HFFc6 (cell line): ENCODE results near the gene ATG2B. TPM values are rescaled to one million over a fixed set of nuclear protein-coding genes. Genes with fewer than 3 reads are reported as not detected.

ENCODE experiments used
- DNase-seq: peaks from one replicate; pipeline ENCODE4 v3.0.0-alpha.2; 2018
- H3K27ac Mint-ChIP-seq: 2 replicates; pipeline ENCODE4 v1.8.0; 2020; ENCODE audit warnings: mild to moderate bottlenecking, mixed read lengths
- H3K27me3 Mint-ChIP-seq: 2 replicates; pipeline ENCODE4 v1.8.0; 2021; ENCODE audit warnings: mild to moderate bottlenecking, moderate library complexity, mixed read lengths; ENCODE audit not compliant: insufficient read depth
- H3K36me3 Mint-ChIP-seq: 2 replicates; pipeline ENCODE4 v1.8.0; 2021; ENCODE audit warnings: low read depth, mixed read lengths
- H3K4me1 Mint-ChIP-seq: 2 replicates; pipeline ENCODE4 v1.8.0; 2020; ENCODE audit warnings: low read depth, mixed read lengths
- H3K4me3 Mint-ChIP-seq: 2 replicates; pipeline ENCODE4 v1.8.0; 2020; ENCODE audit warnings: mild to moderate bottlenecking, moderate library complexity, mixed read lengths
- H3K9me3 Mint-ChIP-seq: 2 replicates; pipeline ENCODE4 v1.8.0; 2020; ENCODE audit warnings: mild to moderate bottlenecking, mixed read lengths
- CTCF ChIP-seq: fragments of 200-600 bp; sonication (generic); IDR thresholded peaks from 2 replicates; pipeline ENCODE4 v1.5.0; 2021; ENCODE audit warnings: antibody characterized with exemption, mild to moderate bottlenecking
- total RNA-seq, 6 experiments: library from RNA; stranded (reverse); fragmentation: NEBNext Ultra II Directional; extraction: Animal tissue kit (Norgen Biotek cat#: 25700); gene quantifications; 2 replicates in 1 of 6; 3 replicates in 5 of 6; pipeline ENCODE4 v1.2.3, GENCODE V29; 2021

ATG2B gene
- total RNA-seq, 6 experiments from 2014 or later: 13.1 to 17.7 (median 15.9) TPM

- H3K27me3 Mint-ChIP-seq: no peaks in the 10 kb centered on the region
- H3K4me3 Mint-ChIP-seq: no peak overlapping the region
- H3K36me3 Mint-ChIP-seq: peaks cover 4% of the 10 kb centered on the region; the same call in 1 of the 2 replicates
- H3K4me1 Mint-ChIP-seq: no peaks in the 10 kb centered on the region
- DNase-seq: no peak
- H3K9me3 Mint-ChIP-seq: no peaks in the 10 kb centered on the region
- TF ChIP-seq CTCF: no peak
- peak overlapping the region; percentile 11; the same call in 1 of the 2 replicates for H3K27ac Mint-ChIP-seq
These were observed 53.2 kb downstream of the ATG2B start for GRCh38 chr14:96309896-96310330.

- no peaks in the 10 kb centered on the region for H3K27me3 Mint-ChIP-seq
- DNase-seq: no peak
- H3K4me3 Mint-ChIP-seq: no peak overlapping the region
- H3K9me3 Mint-ChIP-seq: no peaks in the 10 kb centered on the region
- no peaks in the 10 kb centered on the region for H3K4me1 Mint-ChIP-seq
- H3K36me3 Mint-ChIP-seq: peaks cover 4% of the 10 kb centered on the region; the same call in 1 of the 2 replicates
- no peak for TF ChIP-seq CTCF
- H3K27ac Mint-ChIP-seq: no peak overlapping the region
These were observed 53.8 kb downstream of the ATG2B start for GRCh38 chr14:96309133-96309895.

GRCh38 chr14:96307434-96307833 is 55.7 kb downstream of the ATG2B start:
- no peaks in the 10 kb centered on the region; the same call in 1 of the 2 replicates for H3K36me3 Mint-ChIP-seq

GRCh38 chr14:96304956-96305355 is 58.2 kb downstream of the ATG2B start:
- Mint-ChIP-seq H3K4me1 (no peaks in the 10 kb centered on the region), H3K27ac (no peak overlapping the region), H3K27me3 (no peaks in the 10 kb centered on the region), H3K9me3 (no peaks in the 10 kb centered on the region), H3K36me3 (no peaks in the 10 kb centered on the region), H3K4me3 (no peak overlapping the region)
- TF ChIP-seq CTCF: peak; percentile 50
- no peak for DNase-seq

More at GRCh38 chr14:96307434-96307833, 55.7 kb downstream of the ATG2B start:
- H3K27me3 Mint-ChIP-seq: no peaks in the 10 kb centered on the region
- no peak overlapping the region for H3K4me3 Mint-ChIP-seq
- no peak for DNase-seq
- no peaks in the 10 kb centered on the region for H3K4me1 Mint-ChIP-seq
- H3K9me3 Mint-ChIP-seq: no peaks in the 10 kb centered on the region
- no peak overlapping the region for H3K27ac Mint-ChIP-seq
- no peak for TF ChIP-seq CTCF

GRCh38 chr14:96303981-96304380 is 59.2 kb downstream of the ATG2B start:
- DNase-seq: no peak
- no peaks in the 10 kb centered on the region for H3K4me1 Mint-ChIP-seq
- no peaks in the 10 kb centered on the region for H3K36me3 Mint-ChIP-seq
- H3K4me3 Mint-ChIP-seq: no peak overlapping the region
- no peaks in the 10 kb centered on the region for H3K9me3 Mint-ChIP-seq
- H3K27me3 Mint-ChIP-seq: no peaks in the 10 kb centered on the region
- no peak for TF ChIP-seq CTCF
- no peak overlapping the region for H3K27ac Mint-ChIP-seq
